ENCODE measurements around the gene PLCG1.

GRCh38 chr20:41175727-41176330 lies 38.5 kb downstream of the PLCG1 start:
- no peak for TF ChIP-seq CTCF (IDR thresholded peaks at IDR 0.05; ENCODE audit: extremely low read depth in 1 of 2, insufficient read depth in 1 of 2, low read depth in 1 of 2, low read length in 2 of 2)
- no peak for TF ChIP-seq MAX (IDR thresholded peaks at IDR 0.05; ENCODE audit: insufficient read depth, insufficient read length)
- no peak for TF ChIP-seq GATA2 (IDR thresholded peaks at IDR 0.05; ENCODE audit: insufficient read depth, insufficient read length, low read depth, low read length)
- no peak for TF ChIP-seq POLR2A (IDR thresholded peaks at IDR 0.05; ENCODE audit: low read depth, low read length)
- TF ChIP-seq POLR2AphosphoS5 (IDR thresholded peaks at IDR 0.05; ENCODE audit: insufficient read depth, low read depth, low read length) = no peak
- no peak for TF ChIP-seq FOS (IDR thresholded peaks at IDR 0.05; ENCODE audit: borderline replicate concordance, insufficient read depth, low read length)
- no peak for TF ChIP-seq EZH2 (IDR thresholded peaks at IDR 0.05; ENCODE audit: borderline replicate concordance, low read depth, low read length, severe bottlenecking)
- no peak for TF ChIP-seq MYC (IDR thresholded peaks at IDR 0.05; ENCODE audit: low read depth, low read length)

Measured in endothelial cell of umbilical vein (primary cell).